Vagina (tissue), 2 donors: ENCODE results near the gene RPL15.

Experiments
- POLR2A ChIP-seq, 2 donors: fragments of 450-650 bp; IDR thresholded peaks; one replicate each; pipeline ENCODE4 v1.6.1; 2017; ENCODE audit warnings: antibody characterized with exemption in 2 of 2, mild to moderate bottlenecking in 2 of 2, moderate library complexity in 2 of 2
- POLR2AphosphoS5 ChIP-seq, 2 donors: sonication (generic); formaldehyde crosslinking; IDR thresholded peaks; one replicate each; pipeline ENCODE4 v1.9.0; 2017; ENCODE audit warnings: antibody characterized with exemption in 2 of 2, mild to moderate bottlenecking in 2 of 2, low read depth in 1 of 2; ENCODE audit not compliant: insufficient read depth in 1 of 2
- TF ChIP-seq, protein P1 (sequence below), 3 experiments: fragments of 450-650 bp in 2 of 3; fragments of 200-600 bp in 1 of 3; sonication (generic) in 1 of 3; IDR thresholded peaks; one replicate each; pipeline ENCODE4 v1.5.1; 2017 to 2019; ENCODE audit warnings: antibody characterized with exemption in 3 of 3, mild to moderate bottlenecking in 2 of 3, moderate library complexity in 2 of 3

DNA sequence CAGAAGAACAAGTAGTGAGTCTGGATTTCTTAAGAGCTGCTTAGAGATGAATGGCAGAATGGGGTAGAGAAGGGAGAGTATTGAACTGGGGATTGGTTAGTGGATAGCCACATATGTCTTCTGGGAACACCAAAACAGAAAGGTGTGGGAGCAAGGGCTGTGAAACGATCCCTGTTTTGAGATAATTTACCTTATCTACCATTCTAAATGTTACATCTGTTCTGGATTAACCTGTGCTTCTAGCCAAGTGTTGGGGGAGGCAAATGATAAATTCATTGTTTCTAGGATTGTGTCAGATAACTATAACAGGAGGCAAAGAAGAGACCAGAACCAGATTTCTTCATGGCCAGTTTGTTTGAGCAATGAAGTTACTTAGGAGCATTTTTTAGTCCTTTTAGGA lies 36.6 kb downstream of the RPL15 start:
- TF ChIP-seq, protein P1, sequence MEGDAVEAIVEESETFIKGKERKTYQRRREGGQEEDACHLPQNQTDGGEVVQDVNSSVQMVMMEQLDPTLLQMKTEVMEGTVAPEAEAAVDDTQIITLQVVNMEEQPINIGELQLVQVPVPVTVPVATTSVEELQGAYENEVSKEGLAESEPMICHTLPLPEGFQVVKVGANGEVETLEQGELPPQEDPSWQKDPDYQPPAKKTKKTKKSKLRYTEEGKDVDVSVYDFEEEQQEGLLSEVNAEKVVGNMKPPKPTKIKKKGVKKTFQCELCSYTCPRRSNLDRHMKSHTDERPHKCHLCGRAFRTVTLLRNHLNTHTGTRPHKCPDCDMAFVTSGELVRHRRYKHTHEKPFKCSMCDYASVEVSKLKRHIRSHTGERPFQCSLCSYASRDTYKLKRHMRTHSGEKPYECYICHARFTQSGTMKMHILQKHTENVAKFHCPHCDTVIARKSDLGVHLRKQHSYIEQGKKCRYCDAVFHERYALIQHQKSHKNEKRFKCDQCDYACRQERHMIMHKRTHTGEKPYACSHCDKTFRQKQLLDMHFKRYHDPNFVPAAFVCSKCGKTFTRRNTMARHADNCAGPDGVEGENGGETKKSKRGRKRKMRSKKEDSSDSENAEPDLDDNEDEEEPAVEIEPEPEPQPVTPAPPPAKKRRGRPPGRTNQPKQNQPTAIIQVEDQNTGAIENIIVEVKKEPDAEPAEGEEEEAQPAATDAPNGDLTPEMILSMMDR (IDR thresholded peaks at IDR 0.05): no peak
- TF ChIP-seq POLR2A (IDR thresholded peaks at IDR 0.05) (no peak), POLR2AphosphoS5 (IDR thresholded peaks at IDR 0.05; ENCODE audit: insufficient read depth in 1 of 2, low read depth in 1 of 2) (no peak)
